ENCODE results near the gene CKAP2L. TPM values are rescaled to one million over a fixed set of nuclear protein-coding genes. Genes with fewer than 3 reads are reported as not detected.

The CKAP2L gene
- total RNA-seq, 3 donors from 2014 or later (not counting 1 experiment from before 2014, with no cell fraction given) = 1.2 to 3.4 (median 1.2) TPM

DNA sequence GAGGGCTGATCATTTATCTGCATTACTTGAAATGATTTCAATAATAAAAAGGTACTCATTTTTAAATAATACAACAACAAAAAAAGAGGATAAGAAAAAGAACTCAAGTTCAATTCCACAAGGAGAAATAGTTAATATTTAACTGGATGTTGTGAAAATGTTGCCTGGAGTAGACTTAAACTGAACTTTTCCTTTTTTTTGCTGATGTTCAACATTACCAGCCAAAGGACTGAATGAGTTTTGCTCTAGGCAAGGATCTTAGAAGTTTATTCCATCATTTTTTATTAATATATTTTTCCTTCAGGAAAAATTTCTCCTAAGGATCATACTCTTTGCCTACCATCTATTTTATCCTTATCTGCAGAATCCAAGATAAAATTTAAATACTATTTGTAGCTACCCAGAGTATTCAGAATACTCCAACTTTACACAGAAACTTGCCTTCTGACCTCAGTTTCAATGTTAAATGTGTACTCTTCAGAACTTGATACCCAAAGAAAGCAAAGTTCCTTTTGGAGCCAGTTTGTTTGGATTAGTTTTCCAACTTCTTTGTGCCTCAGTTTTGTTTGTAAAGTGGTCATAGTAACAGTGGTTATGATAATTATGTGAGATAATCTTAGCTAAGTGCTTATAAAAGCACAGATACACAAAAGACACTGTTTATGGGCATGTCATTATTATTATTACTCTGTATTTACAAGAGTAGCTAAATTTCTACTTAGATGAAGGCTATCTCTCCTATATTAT lies 12.8 kb downstream of the CKAP2L start:
- H3K4me3 Mint-ChIP-seq = no peak overlapping the region
- ATAC-seq (no peak), DNase-seq (no peak)
- TF ChIP-seq, protein P1, sequence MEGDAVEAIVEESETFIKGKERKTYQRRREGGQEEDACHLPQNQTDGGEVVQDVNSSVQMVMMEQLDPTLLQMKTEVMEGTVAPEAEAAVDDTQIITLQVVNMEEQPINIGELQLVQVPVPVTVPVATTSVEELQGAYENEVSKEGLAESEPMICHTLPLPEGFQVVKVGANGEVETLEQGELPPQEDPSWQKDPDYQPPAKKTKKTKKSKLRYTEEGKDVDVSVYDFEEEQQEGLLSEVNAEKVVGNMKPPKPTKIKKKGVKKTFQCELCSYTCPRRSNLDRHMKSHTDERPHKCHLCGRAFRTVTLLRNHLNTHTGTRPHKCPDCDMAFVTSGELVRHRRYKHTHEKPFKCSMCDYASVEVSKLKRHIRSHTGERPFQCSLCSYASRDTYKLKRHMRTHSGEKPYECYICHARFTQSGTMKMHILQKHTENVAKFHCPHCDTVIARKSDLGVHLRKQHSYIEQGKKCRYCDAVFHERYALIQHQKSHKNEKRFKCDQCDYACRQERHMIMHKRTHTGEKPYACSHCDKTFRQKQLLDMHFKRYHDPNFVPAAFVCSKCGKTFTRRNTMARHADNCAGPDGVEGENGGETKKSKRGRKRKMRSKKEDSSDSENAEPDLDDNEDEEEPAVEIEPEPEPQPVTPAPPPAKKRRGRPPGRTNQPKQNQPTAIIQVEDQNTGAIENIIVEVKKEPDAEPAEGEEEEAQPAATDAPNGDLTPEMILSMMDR (IDR thresholded peaks at IDR 0.05) = no peak
- Histone ChIP-seq H3K4me1 (ENCODE audit: control insufficient read depth, insufficient read depth, low read length) (peaks cover 9% of the 10 kb centered on the region), H3K27ac (ENCODE audit: low read length) (no peak overlapping the region), H3K27me3 (ENCODE audit: control insufficient read depth, insufficient read depth, low read length) (no peaks in the 10 kb centered on the region), H3K4me3 (ENCODE audit: low read length) (no peak overlapping the region), H3K9me3 (ENCODE audit: control insufficient read depth, insufficient read depth, low read length) (no peaks in the 10 kb centered on the region), H3K36me3 (ENCODE audit: control insufficient read depth, insufficient read depth, low read length) (no peaks in the 10 kb centered on the region)
- no peak overlapping the region for H3K27ac Mint-ChIP-seq
- no peaks in the 10 kb centered on the region for H3K9me3 Mint-ChIP-seq
- no peaks in the 10 kb centered on the region for H3K27me3 Mint-ChIP-seq (ENCODE audit: low read depth in 2 of 2)
- intact Hi-C loops (cut with micrococcal nuclease) = no loop called here
- H3K36me3 Mint-ChIP-seq = no peaks in the 10 kb centered on the region
- peaks cover 18 to 27% of the 10 kb centered on the region in 2 donors for H3K4me1 Mint-ChIP-seq

DNA sequence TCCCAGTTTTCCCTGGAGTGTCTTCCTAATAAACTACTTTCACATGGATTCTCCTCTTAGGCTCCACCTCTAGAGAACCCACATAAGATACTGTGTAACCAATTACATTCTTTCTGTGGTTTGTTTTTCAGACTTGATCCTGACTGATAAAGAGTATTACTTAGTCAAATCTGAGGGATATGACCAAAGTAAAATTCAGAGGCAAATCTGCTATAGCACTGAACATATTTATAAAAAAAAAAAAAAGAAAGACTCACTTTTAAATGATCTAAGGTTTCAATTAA lies 13.9 kb downstream of the CKAP2L start:
- H3K4me1 Mint-ChIP-seq = peaks cover 13 to 24% of the 10 kb centered on the region in 2 donors
- peaks cover 9% of the 10 kb centered on the region for H3K4me1 ChIP-seq (ENCODE audit: control insufficient read depth, insufficient read depth, low read length)
- no peak overlapping the region for H3K4me3 Mint-ChIP-seq
- H3K27me3 Mint-ChIP-seq (ENCODE audit: low read depth in 2 of 2) = no peaks in the 10 kb centered on the region
- H3K27ac ChIP-seq (ENCODE audit: low read length) = peak overlapping the region; percentile 1
- intact Hi-C loops (cut with micrococcal nuclease) = loop anchor here (1.0 kb wide), 1 partner anchor 191 kb away; no protein-coding TSS in a partner anchor
- no peak overlapping the region for H3K4me3 ChIP-seq (ENCODE audit: low read length)
- DNase-seq (no peak), ATAC-seq (no peak)
- no peaks in the 10 kb centered on the region for H3K9me3 ChIP-seq (ENCODE audit: control insufficient read depth, insufficient read depth, low read length)
- no peaks in the 10 kb centered on the region for H3K27me3 ChIP-seq (ENCODE audit: control insufficient read depth, insufficient read depth, low read length)
- H3K9me3 Mint-ChIP-seq = no peaks in the 10 kb centered on the region
- H3K36me3 ChIP-seq (ENCODE audit: control insufficient read depth, insufficient read depth, low read length) = no peaks in the 10 kb centered on the region
- TF ChIP-seq, protein P1 (IDR thresholded peaks at IDR 0.05) = no peak
- peak overlapping the region; percentile 77 to 91 for H3K27ac Mint-ChIP-seq
- no peaks in the 10 kb centered on the region for H3K36me3 Mint-ChIP-seq

DNA sequence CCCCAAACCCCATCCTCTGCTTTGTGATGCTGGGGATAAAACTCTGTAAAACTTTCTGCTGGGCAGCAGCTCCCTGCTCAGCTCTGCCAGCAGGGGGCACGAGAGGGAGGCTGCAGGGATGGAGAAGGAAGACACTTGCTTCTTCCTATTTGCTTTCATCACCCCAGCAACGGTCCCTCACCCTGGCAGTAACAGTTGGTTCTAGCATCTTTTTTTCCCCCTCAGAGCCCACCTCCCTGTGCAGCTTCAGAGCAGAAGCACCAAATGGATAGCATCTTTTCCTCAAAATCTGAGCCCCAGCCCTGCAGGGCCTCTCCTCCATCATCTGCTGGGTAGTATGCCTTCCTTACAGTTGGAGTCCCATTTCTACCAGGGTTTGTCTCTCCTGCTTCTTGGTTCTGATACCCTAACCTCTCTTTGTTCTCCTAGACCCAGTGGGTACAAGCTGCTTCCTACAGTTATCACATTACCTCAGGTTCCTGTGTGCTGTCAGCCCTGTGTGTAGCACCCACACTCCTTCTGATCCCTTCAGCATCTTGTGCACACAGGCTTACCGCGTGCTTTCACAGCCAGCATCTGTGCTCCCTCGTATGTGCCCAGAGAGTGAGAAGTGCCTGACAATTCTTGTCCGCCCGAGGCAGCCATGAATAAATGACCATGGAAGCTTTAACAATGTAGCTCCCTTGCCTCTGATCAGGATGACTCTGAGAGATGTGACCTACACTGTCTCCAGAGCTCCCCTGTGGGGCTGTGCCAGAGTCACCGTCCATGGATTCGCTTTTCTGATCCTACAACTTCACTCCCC lies 14.5 kb downstream of the CKAP2L start:
- Histone ChIP-seq H3K36me3 (ENCODE audit: control insufficient read depth, insufficient read depth, low read length) (no peaks in the 10 kb centered on the region), H3K27me3 (ENCODE audit: control insufficient read depth, insufficient read depth, low read length) (no peaks in the 10 kb centered on the region), H3K27ac (ENCODE audit: low read length) (peak overlapping the region; percentile 1), H3K4me1 (ENCODE audit: control insufficient read depth, insufficient read depth, low read length) (peaks cover 9% of the 10 kb centered on the region), H3K4me3 (ENCODE audit: low read length) (no peak overlapping the region), H3K9me3 (ENCODE audit: control insufficient read depth, insufficient read depth, low read length) (no peaks in the 10 kb centered on the region)
- peak overlapping the region; percentile 46 for H3K4me3 Mint-ChIP-seq
- H3K27ac Mint-ChIP-seq = peak overlapping the region; percentile 77 to 91
- DNase-seq (peak; percentile 75 to 89), ATAC-seq (peak; percentile 93 to 98 (median 96))
- no peaks in the 10 kb centered on the region for H3K36me3 Mint-ChIP-seq
- 58% methylated on average over 9 of the region's 9 CpGs for WGBS (ENCODE audit: insufficient coverage)
- intact Hi-C loops (cut with micrococcal nuclease) = loop anchor here (1.0 kb wide), 3 partner anchors 135 to 208 kb away; no protein-coding TSS in a partner anchor
- no peaks in the 10 kb centered on the region for H3K9me3 Mint-ChIP-seq
- TF ChIP-seq, protein P1 (IDR thresholded peaks at IDR 0.05) = peak; percentile 99
- H3K4me1 Mint-ChIP-seq = peaks cover 10 to 21% of the 10 kb centered on the region in 2 donors
- no peaks in the 10 kb centered on the region for H3K27me3 Mint-ChIP-seq (ENCODE audit: low read depth in 2 of 2)

All from natural killer cell (primary cell).